HPDE6-E6E7 (cell line): ENCODE measurements around the gene ATP6V0E1.
A peak's percentile ranks its signal among the peaks of the same experiment; 100 is the strongest.
"Not testable (repeated sequence)": the region's sequence is repeated elsewhere in the genome, so short reads cannot be mapped to it uniquely, and the experiment has no call there.

Source experiments
- DNase-seq: peaks from one replicate; pipeline ENCODE4 v3.0.0; 2011; ENCODE audit warnings: missing footprints; ENCODE audit errors: extremely low spot score

The ATP6V0E1 gene

DNA sequence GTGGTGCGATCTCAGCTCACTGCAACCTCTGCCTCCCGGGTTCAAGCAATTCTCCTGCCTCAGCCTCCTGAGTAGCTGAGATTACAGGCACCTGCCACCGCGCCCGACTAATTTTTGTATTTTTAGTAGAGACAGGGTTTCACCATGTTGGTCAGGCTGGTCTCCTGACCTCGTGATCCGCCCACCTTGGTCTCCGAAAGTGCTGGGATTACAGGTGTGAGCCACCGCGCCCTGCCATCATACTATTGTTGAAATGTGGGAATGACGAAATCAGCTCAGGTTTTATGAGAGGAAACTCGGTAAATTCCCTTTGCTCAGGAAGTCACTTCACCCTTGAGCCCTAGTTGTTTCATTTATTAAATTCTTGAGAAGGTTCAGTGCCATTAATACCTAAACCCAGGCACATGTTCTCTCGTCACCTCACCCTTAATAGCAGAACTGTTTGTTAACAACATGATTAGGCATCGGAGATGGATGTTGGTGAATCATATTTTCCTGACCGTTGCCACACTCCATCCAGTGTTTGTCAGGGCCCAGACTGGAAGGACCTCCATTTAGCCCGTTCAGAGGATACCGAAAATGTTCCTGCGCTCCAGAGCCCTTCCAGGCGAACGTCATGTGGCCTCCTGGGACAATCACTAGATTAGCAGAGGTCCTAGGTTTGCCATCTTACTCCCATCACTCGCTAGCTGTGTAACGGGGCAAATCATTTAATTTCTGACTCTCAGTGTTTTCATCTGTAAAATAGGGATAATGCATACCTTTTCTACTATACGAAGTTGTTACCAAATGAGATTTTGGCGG is 52.5 kb downstream of the ATP6V0E1 start:
- no peak for DNase-seq

DNA sequence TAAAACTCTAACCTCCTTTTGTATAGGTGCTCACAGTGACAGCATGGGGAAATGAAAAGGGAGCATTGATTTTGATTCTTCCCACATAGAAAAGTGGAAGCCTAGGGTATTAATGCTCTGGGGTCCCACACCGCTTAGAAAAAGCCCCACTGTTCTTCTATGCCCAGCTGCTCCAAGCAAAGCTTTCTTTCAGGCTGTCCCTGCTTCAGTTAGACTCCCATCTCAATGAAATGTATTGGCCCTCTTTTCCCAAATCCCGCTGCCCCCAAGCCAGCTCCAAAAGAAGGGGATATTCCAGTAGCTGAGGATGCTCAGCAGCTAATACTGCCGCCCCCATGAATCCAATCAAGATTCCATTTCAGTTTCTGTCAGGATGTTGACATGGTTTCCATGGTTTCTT is 55.6 kb downstream of the ATP6V0E1 start:
- DNase-seq: no peak

DNA sequence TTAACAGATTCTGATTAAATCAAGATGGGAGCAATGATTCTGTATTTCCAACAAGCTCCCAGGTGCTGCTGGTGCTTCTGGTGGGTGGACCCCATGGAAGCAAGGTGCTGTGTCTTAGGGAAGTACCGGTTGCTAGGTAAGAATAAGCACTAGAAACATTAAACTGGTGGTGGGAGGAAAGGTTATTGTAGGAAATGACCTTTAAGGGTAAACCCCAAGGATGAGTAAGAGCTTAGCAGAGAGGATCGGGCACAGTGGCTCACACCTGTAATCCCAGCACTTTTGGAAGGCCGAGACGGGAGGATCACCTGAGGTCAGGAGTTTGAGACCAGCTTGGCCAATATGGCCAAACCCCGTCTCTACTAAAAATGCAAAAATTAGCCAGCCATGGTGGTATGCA is 56.4 kb downstream of the ATP6V0E1 start:
- DNase-seq: no peak

DNA sequence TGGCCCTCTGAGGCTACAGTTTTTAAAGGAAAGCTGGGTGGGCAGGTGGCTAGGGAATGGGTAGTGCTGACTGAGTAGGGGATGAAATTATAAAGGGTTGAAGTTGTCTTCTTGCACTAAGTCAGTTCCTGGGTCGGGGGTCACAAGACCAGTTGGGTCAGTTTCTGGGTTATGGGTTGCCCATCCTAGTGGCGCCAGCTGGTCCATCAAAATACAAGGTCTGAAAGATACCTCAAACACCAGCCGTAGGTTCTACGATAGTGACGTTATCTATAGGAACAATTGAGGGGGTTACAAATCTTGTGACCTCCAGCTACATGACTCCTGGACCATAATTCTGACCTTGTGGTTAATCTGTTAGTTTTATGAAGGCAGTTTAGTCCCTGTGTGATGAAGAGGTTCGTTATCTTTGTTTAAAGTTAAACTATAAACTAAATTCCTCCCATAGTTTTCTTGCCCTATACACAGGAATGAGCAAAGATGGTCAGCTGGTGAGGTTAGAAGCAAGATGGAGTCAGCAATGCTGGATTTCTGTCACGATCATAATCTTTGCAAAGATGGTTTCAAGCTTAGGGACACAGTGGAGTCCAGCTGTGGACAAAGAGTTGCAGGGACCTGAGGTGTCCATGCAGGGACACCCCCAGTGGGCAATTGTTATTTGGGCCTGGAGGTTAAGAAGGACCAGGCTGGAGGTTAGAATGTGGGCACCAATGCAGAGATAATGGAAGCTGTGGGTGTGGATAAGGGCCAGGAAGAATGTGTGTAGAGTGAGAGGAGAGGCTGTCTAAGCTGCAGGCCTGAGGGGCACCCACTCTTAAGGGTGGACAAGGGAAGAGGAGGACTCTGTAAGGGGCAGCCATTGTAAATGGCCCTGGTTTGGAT is 58.6 kb downstream of the ATP6V0E1 start:
- DNase-seq: no peak

DNA sequence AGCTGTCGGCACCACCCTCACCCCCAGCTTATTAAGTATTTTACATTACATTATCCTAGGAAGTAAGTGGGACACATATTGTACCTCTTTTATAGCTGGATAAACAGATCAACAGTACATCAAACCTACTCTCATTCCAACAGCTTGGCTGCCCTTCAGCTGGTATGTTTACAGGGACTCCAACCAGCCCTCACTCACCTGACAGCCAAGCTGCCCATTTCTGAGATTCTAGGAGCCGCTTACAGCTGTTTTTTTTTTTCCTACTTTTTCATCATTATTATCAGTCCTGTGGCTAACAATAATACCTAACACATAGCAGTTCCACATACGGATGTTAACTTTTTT is 59.2 kb downstream of the ATP6V0E1 start:
- DNase-seq: no peak

DNA sequence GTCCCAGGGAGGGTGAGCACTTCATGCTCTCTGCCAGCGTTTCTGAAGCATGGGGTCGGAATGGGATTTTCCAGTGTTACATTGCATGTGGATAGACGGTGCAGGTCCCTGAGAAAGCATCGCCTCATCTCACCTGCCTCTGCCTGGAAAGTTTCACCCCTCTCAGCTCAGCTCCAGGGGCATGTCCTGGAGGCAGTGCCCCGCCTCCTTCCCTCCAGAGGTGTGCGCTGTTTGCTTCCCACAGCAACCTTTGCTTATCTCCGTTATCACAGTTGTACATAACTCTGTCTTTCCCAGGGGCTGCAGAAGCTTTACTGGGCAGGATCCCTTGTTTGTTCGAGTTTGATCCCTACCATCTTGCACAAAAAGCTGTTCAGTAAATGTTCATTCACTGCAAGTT is 61.9 kb downstream of the ATP6V0E1 start:
- no peak for DNase-seq

DNA sequence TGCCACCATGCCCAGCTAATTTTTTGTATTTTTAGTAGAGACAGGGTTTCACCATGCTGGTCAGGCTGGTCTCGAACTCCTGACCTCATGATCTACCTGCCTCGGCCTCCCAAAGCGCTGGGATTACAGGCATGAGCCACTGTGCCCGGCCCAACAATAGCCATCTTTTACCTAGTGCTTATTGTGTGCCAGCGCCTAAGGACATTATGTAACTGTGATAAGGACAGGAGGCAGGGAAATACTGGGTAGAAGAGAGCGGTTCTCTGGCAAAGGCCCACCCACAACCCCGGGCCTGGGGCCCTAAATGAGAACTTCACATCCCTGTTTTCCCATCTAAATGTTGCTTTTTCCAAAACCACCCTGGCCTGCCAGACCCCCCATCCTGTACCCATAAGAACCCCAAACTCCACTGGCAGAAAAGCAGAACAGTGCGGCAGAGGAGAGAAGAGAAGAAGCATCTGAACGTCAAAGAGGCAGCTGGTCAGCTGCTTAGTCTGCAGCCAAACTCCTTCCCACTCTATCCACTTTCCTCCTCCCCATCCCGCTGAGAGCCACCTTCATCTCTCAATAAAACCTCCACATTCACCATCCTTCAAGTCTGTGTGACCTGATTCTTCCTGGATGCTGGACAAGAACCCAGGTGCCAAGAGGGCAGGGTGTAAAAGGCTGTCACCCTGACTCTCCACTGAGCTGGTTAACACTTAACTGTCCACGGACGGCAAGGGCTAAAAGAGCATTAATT is 63.7 kb downstream of the ATP6V0E1 start:
- not testable (repeated sequence) for DNase-seq

DNA sequence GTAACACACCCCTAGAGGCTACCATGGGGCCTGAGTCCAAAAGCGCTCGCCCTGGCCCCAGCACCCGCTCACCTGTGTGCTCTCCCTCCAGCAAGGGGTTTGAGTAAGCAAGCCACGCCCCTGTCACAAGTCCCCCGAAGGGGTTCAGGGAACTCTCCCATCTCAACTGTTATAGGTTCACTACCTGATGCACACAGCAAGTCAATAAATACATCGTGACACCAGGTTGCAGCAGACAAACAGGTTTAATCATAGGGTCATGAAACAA is 64.2 kb downstream of the ATP6V0E1 start:
- no peak for DNase-seq

DNA sequence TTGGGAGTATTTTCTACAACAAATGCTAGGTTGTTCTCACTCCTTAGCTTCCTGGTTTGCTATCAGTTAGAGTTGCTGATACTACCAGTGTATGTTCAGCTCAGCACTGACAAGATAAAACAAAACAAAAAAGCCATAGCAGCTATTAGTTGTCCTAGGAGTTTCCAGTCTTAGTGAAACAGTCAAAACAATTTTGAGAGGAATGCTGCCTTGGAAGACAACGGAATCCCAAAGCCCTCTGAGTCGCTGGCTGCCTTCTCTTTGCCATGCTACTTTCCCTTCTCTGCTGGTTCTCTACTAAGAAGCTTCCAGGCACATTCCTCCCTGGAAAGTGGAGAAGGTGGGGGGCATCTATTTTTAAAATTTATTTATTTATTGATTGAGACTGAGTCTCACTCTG is 67.2 kb downstream of the ATP6V0E1 start:
- no peak for DNase-seq

DNA sequence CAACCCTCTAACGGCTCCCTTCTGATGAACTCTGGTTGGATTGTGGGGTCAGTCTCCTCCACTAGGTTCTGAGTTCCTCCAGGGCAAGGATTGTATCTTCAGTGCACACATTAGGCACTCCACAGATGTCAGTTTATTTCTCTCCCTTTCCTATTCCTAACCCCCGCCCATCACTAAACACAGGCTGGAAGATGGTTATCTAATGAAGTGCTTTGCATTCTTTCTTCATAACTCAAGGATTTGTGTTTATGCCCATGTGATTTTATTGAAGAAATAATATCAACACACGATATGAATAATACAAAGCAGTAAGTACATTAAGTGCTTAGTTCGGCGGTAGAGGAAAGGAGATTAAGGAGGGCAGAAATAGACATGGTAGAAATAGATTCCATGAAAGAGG is 68.2 kb downstream of the ATP6V0E1 start:
- no peak for DNase-seq

DNA sequence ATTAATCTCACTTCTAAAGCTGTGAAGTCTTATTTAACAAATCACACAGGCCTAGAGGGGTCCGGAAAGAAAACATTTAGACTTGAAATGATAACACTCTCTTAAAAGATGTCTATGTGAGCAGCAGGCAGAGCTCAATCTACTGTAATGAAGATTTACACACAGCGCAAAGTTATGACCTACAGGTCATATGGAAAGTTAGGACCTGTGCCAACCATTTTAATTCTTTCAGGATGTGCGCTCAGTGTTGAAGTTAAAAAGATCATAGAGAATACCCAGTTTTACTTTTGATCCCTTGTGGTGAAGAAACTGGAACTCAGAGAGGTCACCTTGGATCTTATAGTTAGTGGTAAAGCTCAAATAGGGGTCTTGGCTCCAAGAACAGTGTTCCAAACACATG is 69.5 kb downstream of the ATP6V0E1 start:
- no peak for DNase-seq

DNA sequence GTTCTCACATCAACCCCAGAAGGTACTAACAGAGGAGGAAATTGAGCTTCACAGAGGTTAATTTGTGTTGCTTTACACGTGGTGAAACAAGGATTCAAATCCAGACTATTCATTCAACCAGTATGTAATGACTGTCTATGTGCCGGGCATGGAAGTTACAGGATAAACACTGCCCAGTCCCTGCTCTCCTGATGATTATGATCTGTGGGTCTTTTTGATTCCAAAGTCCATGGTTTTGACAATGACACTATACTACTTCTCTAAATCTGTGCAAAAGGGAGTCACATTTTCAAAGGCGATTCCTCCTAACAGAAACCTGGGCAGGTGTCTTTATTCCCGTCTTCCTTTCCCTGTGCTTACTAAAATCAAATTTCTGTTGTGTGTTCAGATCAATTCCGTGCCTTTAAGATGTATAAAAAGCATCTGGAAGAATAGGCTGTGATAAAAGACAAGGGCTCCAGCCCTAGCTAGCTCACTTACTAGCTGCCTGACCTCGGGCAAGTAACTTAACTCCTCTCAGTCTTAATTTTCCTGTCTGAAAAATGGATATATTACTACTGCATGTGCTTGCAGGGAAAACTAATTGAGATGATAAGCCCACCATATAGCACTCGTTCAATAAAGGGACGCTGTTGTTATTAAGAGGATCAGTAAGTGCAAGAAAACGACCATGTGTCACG is 71.6 kb downstream of the ATP6V0E1 start:
- no peak for DNase-seq

DNA sequence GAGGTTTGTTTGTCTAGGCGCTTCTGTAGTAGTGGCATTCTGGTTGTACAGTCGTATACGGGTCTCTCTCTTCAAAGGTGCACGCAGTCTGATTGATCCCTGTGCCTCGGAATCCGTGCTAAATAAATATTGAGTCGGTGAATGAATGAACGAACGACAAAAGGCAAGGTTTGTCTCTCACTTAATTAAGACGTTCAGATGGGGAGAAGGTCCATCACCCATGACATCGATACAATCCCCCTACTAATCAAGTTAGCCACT is 72.1 kb downstream of the ATP6V0E1 start:
- DNase-seq: no peak

DNA sequence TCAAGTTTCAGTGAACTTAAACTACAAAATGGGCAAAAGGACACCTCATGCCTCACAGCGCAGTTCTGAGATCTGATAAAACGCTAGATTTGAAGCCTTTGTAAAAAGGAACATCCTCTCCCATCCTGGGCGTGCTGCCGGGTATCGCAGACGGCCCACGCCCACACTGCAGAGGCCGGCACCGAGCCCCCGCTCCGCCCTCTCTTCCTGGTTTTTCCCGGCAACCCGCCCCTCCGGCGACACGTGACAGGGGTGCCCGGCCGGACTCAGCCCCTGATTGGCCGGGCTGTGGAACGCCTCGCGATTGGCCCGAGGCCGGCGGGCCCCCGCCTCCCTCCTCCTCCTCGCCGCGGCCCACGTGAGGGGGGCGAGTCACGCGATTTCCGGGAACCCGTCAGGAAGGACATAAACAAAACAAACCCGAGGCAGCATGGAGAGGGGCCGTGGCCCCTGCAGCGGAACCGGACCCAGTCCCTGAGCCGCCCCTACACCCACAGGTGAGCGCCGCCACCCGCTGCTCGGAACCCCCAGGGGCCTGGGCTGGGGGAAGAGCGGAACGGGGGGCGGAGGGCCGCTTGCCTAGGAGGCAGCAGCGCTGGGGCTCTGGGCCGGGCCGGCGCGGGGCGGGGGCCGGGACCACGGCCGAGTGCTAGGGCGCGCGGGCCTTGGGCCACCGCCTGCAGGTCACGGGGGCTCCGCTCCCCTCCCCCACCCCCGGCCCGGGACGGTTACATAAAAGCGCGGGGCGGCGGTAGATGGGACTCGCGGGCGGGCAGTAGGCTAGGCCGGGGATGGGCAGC is 72.6 kb downstream of the ATP6V0E1 start, which contains the start of gene CREBRF:
Gene CREBRF (plus strand): TSS at position 370 of the 800 bp plus-strand sequence. CDS start 24,424 bp downstream, outside the sequence.
- DNase-seq: peak; percentile 94

DNA sequence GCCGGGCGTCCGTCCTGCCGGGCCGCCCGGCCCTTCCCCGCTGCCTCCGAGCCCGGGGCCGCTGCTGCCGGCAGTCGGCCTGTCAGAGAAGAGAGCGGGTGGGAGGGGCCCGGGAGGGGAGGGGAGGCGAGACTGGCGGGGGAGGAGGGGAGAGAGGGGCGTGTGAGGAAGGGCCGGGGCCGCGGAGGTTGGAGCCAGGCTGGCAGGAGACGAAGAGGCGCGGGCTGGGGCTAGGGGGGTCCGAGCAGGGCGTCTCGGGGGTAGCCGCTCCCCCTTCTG is 73.2 kb downstream of the ATP6V0E1 start:
- DNase-seq: peak; percentile 62

DNA sequence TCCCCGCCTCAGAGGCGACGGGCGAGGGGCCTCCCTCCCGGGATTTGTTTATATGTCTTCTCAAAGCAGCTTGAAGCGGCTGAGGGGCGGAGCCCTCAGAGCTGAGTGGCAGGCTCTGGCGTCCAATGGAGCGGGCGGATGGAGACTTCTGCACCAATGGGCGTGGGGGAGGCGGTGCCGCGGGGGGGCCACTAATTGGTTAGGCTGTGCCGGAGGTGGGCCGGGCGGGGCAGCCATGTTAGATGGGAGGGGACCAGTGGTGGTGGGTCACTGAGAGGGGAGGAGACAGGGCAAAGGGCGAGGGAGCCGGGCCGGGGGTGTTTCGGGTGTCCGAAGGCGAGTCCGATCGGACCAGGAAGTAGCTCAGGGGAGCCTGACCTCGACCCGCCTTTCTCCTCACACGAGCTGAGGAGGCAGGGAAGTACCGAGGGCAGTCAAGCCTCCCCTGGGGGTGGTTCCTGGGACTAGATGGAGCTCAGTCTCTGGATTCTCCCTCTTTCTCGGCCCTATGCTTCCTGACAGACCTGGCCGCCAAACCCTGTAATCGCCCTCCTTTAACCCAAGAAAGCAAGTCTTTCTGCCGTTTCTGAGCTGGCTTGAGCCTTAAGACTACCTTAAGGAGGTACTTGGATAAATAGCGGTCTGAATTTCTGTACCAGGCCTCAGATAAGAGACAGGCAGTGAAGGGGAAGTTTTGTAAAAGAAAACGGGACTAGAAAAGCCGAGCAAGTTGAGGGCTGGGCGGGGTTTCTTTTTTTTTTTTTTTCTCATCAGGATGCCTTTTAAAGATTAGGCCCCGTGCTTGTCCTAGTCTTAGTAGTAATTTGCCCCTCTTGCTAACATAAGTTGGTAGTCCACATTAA is 73.7 kb downstream of the ATP6V0E1 start:
- DNase-seq: peak; percentile 99

DNA sequence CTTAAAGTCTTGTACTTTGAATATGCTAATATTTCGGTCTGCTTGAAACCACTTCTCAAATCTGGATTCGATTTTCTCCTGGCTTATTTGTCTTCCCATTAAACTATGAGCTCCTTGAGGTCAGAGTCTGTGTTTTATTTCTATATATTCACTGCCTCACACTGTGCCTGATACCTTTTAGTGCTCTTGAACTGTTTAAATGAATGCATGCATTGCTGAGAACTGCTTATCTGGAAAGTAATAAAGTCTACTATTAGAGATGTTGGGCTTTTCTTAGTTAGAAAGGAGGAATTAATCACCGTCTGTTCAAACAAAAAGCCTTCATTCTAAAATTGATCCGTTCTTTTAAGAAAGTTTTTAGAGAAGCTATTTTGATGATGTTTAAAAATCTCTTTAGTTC is 78.6 kb downstream of the ATP6V0E1 start:
- DNase-seq: no peak

DNA sequence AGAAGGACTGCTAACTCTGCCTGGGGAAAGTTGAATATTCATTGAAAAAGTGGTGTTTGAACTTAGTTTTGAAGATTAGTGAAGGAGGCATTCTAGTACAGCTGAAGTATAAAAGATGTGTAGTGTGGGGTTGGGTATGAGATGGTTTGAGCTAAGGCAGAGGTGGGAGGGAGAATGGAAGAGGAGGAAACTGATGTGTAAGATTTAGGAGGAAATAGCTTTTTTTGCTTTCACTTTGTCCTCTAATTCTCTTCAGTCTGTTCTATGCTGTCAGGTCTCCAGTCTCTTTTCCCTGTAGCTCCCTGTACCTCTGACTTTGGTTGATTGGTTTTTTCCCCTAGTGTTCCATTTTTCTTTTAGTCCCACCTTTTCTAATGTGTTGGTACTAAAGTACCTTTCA is 81.6 kb downstream of the ATP6V0E1 start:
- no peak for DNase-seq

DNA sequence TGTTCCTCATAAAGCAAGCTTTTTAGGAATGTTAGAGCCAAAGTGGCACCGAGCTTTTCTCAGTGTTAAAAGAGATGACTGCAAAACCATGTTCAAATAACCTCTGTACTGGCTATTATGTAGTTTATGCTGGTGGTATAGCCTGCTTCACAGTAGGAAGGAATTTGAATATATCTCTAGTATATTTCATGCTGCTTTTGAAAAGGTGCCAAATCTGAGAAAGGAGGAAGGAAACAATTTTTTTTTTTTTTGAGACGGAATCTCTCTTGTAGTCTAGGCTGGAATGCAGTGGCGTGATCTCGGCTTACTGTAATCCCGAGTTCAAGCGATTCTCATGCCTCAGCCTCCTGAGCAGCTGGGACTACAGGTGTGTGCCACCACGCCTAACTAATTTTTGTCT is 86.1 kb downstream of the ATP6V0E1 start:
- no peak for DNase-seq

DNA sequence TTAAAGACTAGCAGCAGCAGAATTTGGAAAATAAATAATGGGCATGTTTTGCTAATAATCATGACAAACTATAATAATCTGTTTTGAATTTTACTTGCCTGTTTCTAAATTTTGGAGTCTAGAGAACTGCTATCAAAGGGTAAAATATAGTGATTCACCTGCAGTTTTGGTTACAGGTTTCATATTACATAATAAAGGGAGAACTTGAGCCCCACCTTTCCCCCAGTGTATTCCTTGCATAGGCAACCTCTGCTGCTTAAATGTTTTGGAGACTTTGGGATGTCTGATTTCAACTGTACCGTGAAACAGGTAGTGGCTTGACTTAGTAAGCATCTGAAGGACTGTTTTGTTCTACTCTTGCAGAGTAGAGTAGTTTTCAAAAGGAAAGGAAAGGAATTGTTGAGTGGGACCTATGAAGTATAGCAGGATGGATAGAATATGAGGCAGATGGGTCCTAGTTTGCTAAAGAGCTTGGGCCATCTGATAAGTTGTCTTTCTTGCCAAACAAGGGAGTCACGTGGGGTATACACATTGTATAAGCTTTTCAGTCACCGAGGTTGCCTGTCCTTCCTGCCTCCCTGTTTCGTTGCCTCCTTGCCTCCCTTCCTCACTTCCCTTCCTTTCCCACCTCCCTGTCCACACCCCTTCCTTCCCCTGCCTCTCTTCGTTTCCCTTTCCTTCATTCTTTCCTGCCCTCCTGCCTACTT is 91.7 kb downstream of the ATP6V0E1 start:
- DNase-seq: no peak
